ENCODE measurements around the gene NUDT4. TPM values are rescaled to one million over a fixed set of nuclear protein-coding genes. Genes with fewer than 3 reads are reported as not detected.

NUDT4 gene
- total and polyA plus RNA-seq, 10 of the 15 experiments (the other 5 are each of a cell fraction or from before 2014, with no cell fraction given): 26.6 to 91.6 (median 63.1) TPM

- no peak for TF ChIP-seq SKIL (IDR thresholded peaks at IDR 0.05; ENCODE audit: low read depth, poor library complexity, severe bottlenecking)
- TF ChIP-seq CTCF (IDR thresholded peaks at IDR 0.05 in 2 of 3, conservative IDR thresholded peaks at IDR 0.05 in 1 of 3; ENCODE audit: control insufficient read depth in 2 of 3, extremely low read depth in 1 of 3, insufficient read depth in 1 of 3, low read depth in 3 of 3, low read length in 3 of 3): no peak
- no peak for TF ChIP-seq NR2C1 (IDR thresholded peaks at IDR 0.05)
- no peak for TF ChIP-seq NFXL1 (IDR thresholded peaks at IDR 0.05; ENCODE audit: borderline replicate concordance)
- no peak for TF ChIP-seq CHD1 (IDR thresholded peaks at IDR 0.05; ENCODE audit: low read depth, low read length)
- TF ChIP-seq MXI1 (IDR thresholded peaks at IDR 0.05; ENCODE audit: low read depth, low read length): no peak
- TF ChIP-seq KAT2A (conservative IDR thresholded peaks at IDR 0.05; ENCODE audit: control insufficient read depth, low read depth, low read length): no peak
- no peak for TF ChIP-seq ZBTB33 (IDR thresholded peaks at IDR 0.05)
- no peaks in the 10 kb centered on the region for H3K79me2 ChIP-seq (ENCODE audit: control insufficient read depth, insufficient read depth, low read length)
- no peaks in the 10 kb centered on the region for H4K20me1 ChIP-seq (ENCODE audit: control insufficient read depth, insufficient read depth)
- H2AFZ ChIP-seq (ENCODE audit: control insufficient read depth, low read depth, low read length): no peak overlapping the region
- in situ Hi-C loops (cut with MboI): no loop called here
- SMC1A ChIA-PET (ENCODE audit: uncharacterized antibody, unreplicated experiment): no interaction called here
- no peak overlapping the region for H3K27ac ChIP-seq (ENCODE audit: control insufficient read depth, insufficient read depth)
- H3K4me1 ChIP-seq (ENCODE audit: control insufficient read depth, insufficient read depth, low read length): peaks cover 13% of the 10 kb centered on the region
- H3K4me3 ChIP-seq: no peak overlapping the region
- no peaks in the 10 kb centered on the region for H3K27me3 ChIP-seq (replicated peaks in 1 of 2; ENCODE audit: control insufficient read depth in 2 of 2, insufficient read depth in 2 of 2, low read length in 1 of 2)
- no peak overlapping the region for H3K4me2 ChIP-seq (ENCODE audit: control insufficient read depth, insufficient read depth)
- no TSS peak for BruUV-seq (replicated peaks)
- H3K9ac ChIP-seq (ENCODE audit: control insufficient read depth, insufficient read depth, low read length): no peak overlapping the region
- no peaks in the 10 kb centered on the region for H3K9me3 ChIP-seq (replicated peaks; ENCODE audit: control insufficient read depth, insufficient read depth, low read length)
- ATAC-seq (no peak), DNase-seq (ENCODE audit: low read depth, low spot score) (no peak), FAIRE-seq (no peak)
- CTCF ChIA-PET: no interaction called here
- intact Hi-C loops (cut with micrococcal nuclease; ENCODE audit: unreplicated experiment): no loop called here
- WGBS (ENCODE audit: insufficient coverage, insufficient replicate concordance, low lambda C conversion rate, missing lambda C conversion rate): 93% methylated on average over 4 of the region's 4 CpGs
- RAD21 ChIA-PET (ENCODE audit: unreplicated experiment): no interaction called here
- POLR2A ChIA-PET: no interaction called here
- H3K36me3 ChIP-seq (ENCODE audit: control insufficient read depth in 2 of 2, insufficient read depth in 2 of 2, low read length in 1 of 2): no peaks in the 10 kb centered on the region
Measured at GRCh38 chr12:93366422-93366821, 11.3 kb upstream of the NUDT4 start.

Measured in GM12878 (cell line).